Left ventricle myocardium inferior (tissue), 1 donor: ENCODE measurements around the gene LRRC72. TPM values are rescaled to one million over a fixed set of nuclear protein-coding genes. Genes with fewer than 3 reads are reported as not detected.
"Not testable (repeated sequence)": the region's sequence is repeated elsewhere in the genome, so short reads cannot be mapped to it uniquely, and the experiment has no call there.

Experiments used
- DNase-seq: peaks from one replicate; pipeline ENCODE4 v3.0.0-alpha.2; 2020
- H3K27ac ChIP-seq: fragments of 200-600 bp; replicated peaks from 2 replicates; pipeline ENCODE4 v1.8.0; 2021
- H3K27me3 ChIP-seq: fragments of 200-600 bp; 2 replicates; pipeline ENCODE4 v1.8.0; 2021; ENCODE audit warnings: low read depth
- H3K36me3 ChIP-seq: fragments of 200-600 bp; 2 replicates; pipeline ENCODE4 v1.8.0; 2021
- H3K4me1 ChIP-seq: fragments of 200-600 bp; 2 replicates; pipeline ENCODE4 v1.8.0; 2021
- H3K4me3 ChIP-seq: fragments of 200-600 bp; 2 replicates; pipeline ENCODE4 v1.8.0; 2021; ENCODE audit warnings: mild to moderate bottlenecking, moderate library complexity
- H3K9me3 ChIP-seq: fragments of 200-600 bp; replicated peaks from 2 replicates; pipeline ENCODE4 v1.8.0; 2021
- CTCF ChIP-seq: fragments of 200-600 bp; IDR thresholded peaks from 2 replicates; pipeline ENCODE4 v1.8.0; 2021; ENCODE audit warnings: antibody characterized with exemption, mild to moderate bottlenecking, borderline replicate concordance
- intact Hi-C: fragments of 100-400 bp; cut with micrococcal nuclease; formaldehyde crosslinking; loops from one replicate; pipeline ENCODE4 v1.11.0; 2022
- total RNA-seq: library from RNA; stranded (reverse); fragmentation: NEBNext Ultra II Directional; extraction: Animal tissue kit (Norgen Biotek cat#: 25700); gene quantifications from one replicate; pipeline ENCODE4 v1.2.1, GENCODE V29; 2021
- donor health status: DM: no; HTN: yes; CAD: no; lungs with severe emphysema.

The LRRC72 gene
- total RNA-seq, 1 donor from 2014 or later, result not detected

GRCh38 chr7:16529697-16530096 is 3.1 kb downstream of the LRRC72 start:
- Histone ChIP-seq H3K9me3 (no peaks in the 10 kb centered on the region), H3K27me3 (no peaks in the 10 kb centered on the region), H3K4me3 (no peak overlapping the region), H3K27ac (no peak overlapping the region), H3K36me3 (no peaks in the 10 kb centered on the region), H3K4me1 (no peaks in the 10 kb centered on the region)
- intact Hi-C loops, result no loop called here
- no peak for DNase-seq
- no peak for TF ChIP-seq CTCF

- no peak overlapping the region for H3K27ac ChIP-seq
- no peak for DNase-seq
- TF ChIP-seq CTCF, result no peak
- H3K36me3 ChIP-seq, result no peaks in the 10 kb centered on the region
- intact Hi-C loops, result no loop called here
- H3K27me3 ChIP-seq, result no peaks in the 10 kb centered on the region
- no peaks in the 10 kb centered on the region for H3K9me3 ChIP-seq
- H3K4me1 ChIP-seq, result no peaks in the 10 kb centered on the region
- H3K4me3 ChIP-seq, result no peak overlapping the region
Observed at GRCh38 chr7:16531707-16532106, 5.1 kb downstream of the LRRC72 start.

GRCh38 chr7:16532272-16532671 is 5.6 kb downstream of the LRRC72 start:
- no peak for TF ChIP-seq CTCF
- Histone ChIP-seq H3K4me3 (no peak overlapping the region), H3K9me3 (no peaks in the 10 kb centered on the region), H3K4me1 (no peaks in the 10 kb centered on the region), H3K27me3 (no peaks in the 10 kb centered on the region), H3K36me3 (no peaks in the 10 kb centered on the region), H3K27ac (no peak overlapping the region)
- DNase-seq, result no peak
- intact Hi-C loops, result no loop called here

- no peak overlapping the region for H3K4me3 ChIP-seq
Observed at GRCh38 chr7:16535500-16535899, 8.9 kb downstream of the LRRC72 start.

GRCh38 chr7:16540559-16540958 is 13.9 kb downstream of the LRRC72 start:
- intact Hi-C loops, DNase-seq, H3K4me3 ChIP-seq, H3K27me3 ChIP-seq, H3K9me3 ChIP-seq, H3K36me3 ChIP-seq, H3K4me1 ChIP-seq, H3K27ac ChIP-seq: not testable (repeated sequence)

More at GRCh38 chr7:16535500-16535899, 8.9 kb downstream of the LRRC72 start:
- DNase-seq, result no peak
- Histone ChIP-seq H3K4me1 (no peaks in the 10 kb centered on the region), H3K27ac (no peak overlapping the region), H3K27me3 (no peaks in the 10 kb centered on the region), H3K9me3 (no peaks in the 10 kb centered on the region), H3K36me3 (no peaks in the 10 kb centered on the region)
- intact Hi-C loops, result no loop called here
- no peak for TF ChIP-seq CTCF

GRCh38 chr7:16542401-16542800 is 15.8 kb downstream of the LRRC72 start:
- Histone ChIP-seq H3K9me3 (no peaks in the 10 kb centered on the region), H3K4me3 (no peak overlapping the region), H3K36me3 (no peaks in the 10 kb centered on the region), H3K27me3 (no peaks in the 10 kb centered on the region), H3K27ac (no peak overlapping the region), H3K4me1 (no peaks in the 10 kb centered on the region)
- no peak for DNase-seq
- intact Hi-C loops, result no loop called here
- no peak for TF ChIP-seq CTCF
